Cardiac muscle cell (in vitro differentiated cells and primary cell): ENCODE results near the gene TRAPPC10. TPM values are rescaled to one million over a fixed set of nuclear protein-coding genes. Genes with fewer than 3 reads are reported as not detected.

Experiments used
- DNase-seq, 2 donors: peaks; one replicate each; pipeline versions ENCODE4 v3.0.0 to v3.0.0-alpha.2; 2010 to 2017; ENCODE audit warnings: low read depth in 1 of 2, low spot score in 1 of 2
- H3K27ac ChIP-seq: fragments of 200-600 bp; sonication (generic); 2 replicates; pipeline ENCODE4 v1.5.1; 2016
- H3K27me3 ChIP-seq: fragments of 200-600 bp; sonication (generic); 2 replicates; pipeline ENCODE4 v1.6.0; 2016; ENCODE audit warnings: control low read depth
- H3K36me3 ChIP-seq: fragments of 200-600 bp; sonication (generic); 2 replicates; pipeline ENCODE4 v1.5.1; 2016; ENCODE audit warnings: control low read depth
- H3K4me1 ChIP-seq: fragments of 200-600 bp; sonication (generic); 2 replicates; pipeline ENCODE4 v1.8.1; 2017; ENCODE audit warnings: low read depth, mild to moderate bottlenecking, mixed run types
- H3K4me3 ChIP-seq: fragments of 200-600 bp; sonication (generic); 2 replicates; pipeline ENCODE4 v1.5.1; 2016; ENCODE audit warnings: mild to moderate bottlenecking
- H3K9me3 ChIP-seq: fragments of 200-600 bp; sonication (generic); 2 replicates; pipeline ENCODE4 v1.5.1; 2017; ENCODE audit warnings: low read depth, mild to moderate bottlenecking, control low read depth
- CTCF ChIP-seq: IDR thresholded peaks from 2 replicates; pipeline ENCODE4 v1.5.1; 2012; ENCODE audit warnings: low read depth, mild to moderate bottlenecking, low read length
- polyA plus RNA-seq: library from polyadenylated mRNA; unstranded; fragments of >200 nt; fragmentation: Nextera tagmentation; extraction: Ambion mirVana; gene quantifications from 2 replicates; pipeline ENCODE4 v1.2.1, GENCODE V29; 2016
- total RNA-seq: library from RNA; depleted of rRNA; stranded (reverse); fragments of >200 nt; gene quantifications from 2 replicates; pipeline ENCODE4 v1.2.3, GENCODE V29; 2016

Gene TRAPPC10
- total and polyA plus RNA-seq, 2 experiments from 2014 or later = 6.5 to 12.6 TPM

- no peak for TF ChIP-seq CTCF
- no peak for DNase-seq
- Histone ChIP-seq H3K9me3 (no peaks in the 10 kb centered on the region), H3K27me3 (peaks cover 6% of the 10 kb centered on the region), H3K27ac (no peak overlapping the region), H3K36me3 (no peaks in the 10 kb centered on the region), H3K4me3 (no peak overlapping the region), H3K4me1 (no peaks in the 10 kb centered on the region)
Measured at GRCh38 chr21:43983860-43984420, 28.2 kb upstream of the TRAPPC10 start.

GRCh38 chr21:43984905-43985689 is 27.0 kb upstream of the TRAPPC10 start:
- DNase-seq = no peak
- Histone ChIP-seq H3K36me3 (no peaks in the 10 kb centered on the region), H3K27me3 (peaks cover 6% of the 10 kb centered on the region), H3K27ac (no peak overlapping the region), H3K4me1 (no peaks in the 10 kb centered on the region), H3K9me3 (no peaks in the 10 kb centered on the region), H3K4me3 (no peak overlapping the region)
- TF ChIP-seq CTCF = no peak

- Histone ChIP-seq H3K4me1 (no peaks in the 10 kb centered on the region), H3K4me3 (no peak overlapping the region), H3K27ac (no peak overlapping the region), H3K27me3 (peaks cover 6% of the 10 kb centered on the region), H3K9me3 (no peaks in the 10 kb centered on the region), H3K36me3 (no peaks in the 10 kb centered on the region)
- DNase-seq = peak in 1 of 2 donors; percentile 7
- no peak for TF ChIP-seq CTCF
Measured at GRCh38 chr21:43985690-43986251, 26.3 kb upstream of the TRAPPC10 start.

GRCh38 chr21:43986544-43987451 is 25.3 kb upstream of the TRAPPC10 start:
- no peaks in the 10 kb centered on the region for H3K9me3 ChIP-seq
- no peak for DNase-seq
- no peak for TF ChIP-seq CTCF
- H3K4me1 ChIP-seq = no peaks in the 10 kb centered on the region
- H3K4me3 ChIP-seq = no peak overlapping the region
- peaks cover 6% of the 10 kb centered on the region for H3K27me3 ChIP-seq
- no peak overlapping the region for H3K27ac ChIP-seq
- H3K36me3 ChIP-seq = no peaks in the 10 kb centered on the region

GRCh38 chr21:43987509-43987908 is 24.6 kb upstream of the TRAPPC10 start:
- Histone ChIP-seq H3K27me3 (peaks cover 6% of the 10 kb centered on the region), H3K9me3 (no peaks in the 10 kb centered on the region), H3K4me1 (no peaks in the 10 kb centered on the region), H3K36me3 (no peaks in the 10 kb centered on the region), H3K4me3 (no peak overlapping the region), H3K27ac (no peak overlapping the region)
- TF ChIP-seq CTCF = no peak
- no peak for DNase-seq
